HPDE6-E6E7 (cell line): Measurements from ENCODE around the gene CELF4.

Source experiments
- DNase-seq: peaks from one replicate; pipeline ENCODE4 v3.0.0; 2011; ENCODE audit warnings: missing footprints; ENCODE audit errors: extremely low spot score

The CELF4 gene

DNA sequence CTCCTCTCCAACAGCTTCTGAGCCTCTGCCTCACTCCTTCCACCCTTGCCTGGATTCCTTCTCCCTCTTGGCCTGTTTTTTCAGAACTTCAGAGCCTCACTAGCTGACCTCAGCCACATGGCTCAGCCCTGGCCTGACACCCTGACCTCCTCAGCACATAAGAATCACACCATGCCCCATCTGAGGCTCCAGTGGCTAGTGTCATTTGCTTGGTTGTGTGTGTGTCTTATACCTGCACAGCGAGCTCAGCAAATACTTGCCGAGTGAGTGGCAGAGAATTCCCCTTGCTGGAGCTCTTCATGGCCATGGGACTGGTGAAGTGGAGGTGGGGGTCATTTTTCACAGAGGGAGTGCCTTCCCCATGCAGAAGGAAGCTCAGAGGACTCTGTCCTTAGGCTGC lies 70.2 kb downstream of the CELF4 start:
- DNase-seq = no peak

DNA sequence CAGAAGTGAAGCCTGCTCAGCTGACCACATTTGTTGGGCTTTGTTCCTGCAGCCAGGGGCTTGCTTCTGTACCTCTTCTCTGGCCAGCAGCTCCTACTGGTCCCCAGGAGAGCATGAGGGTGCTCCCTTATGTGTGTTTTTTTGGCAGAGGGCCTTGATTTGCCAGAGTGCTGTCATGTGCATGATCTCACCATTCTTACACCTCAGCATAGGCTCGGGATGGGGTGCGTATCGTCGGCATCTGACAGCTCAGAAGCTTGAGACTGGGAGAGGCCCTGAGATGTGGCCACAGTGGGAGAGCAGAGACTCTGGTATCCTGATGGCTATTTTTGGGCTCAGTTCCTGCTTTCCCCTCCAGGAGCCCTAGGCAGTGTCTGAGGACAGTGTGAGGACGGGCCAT lies 71.2 kb downstream of the CELF4 start:
- DNase-seq = no peak

DNA sequence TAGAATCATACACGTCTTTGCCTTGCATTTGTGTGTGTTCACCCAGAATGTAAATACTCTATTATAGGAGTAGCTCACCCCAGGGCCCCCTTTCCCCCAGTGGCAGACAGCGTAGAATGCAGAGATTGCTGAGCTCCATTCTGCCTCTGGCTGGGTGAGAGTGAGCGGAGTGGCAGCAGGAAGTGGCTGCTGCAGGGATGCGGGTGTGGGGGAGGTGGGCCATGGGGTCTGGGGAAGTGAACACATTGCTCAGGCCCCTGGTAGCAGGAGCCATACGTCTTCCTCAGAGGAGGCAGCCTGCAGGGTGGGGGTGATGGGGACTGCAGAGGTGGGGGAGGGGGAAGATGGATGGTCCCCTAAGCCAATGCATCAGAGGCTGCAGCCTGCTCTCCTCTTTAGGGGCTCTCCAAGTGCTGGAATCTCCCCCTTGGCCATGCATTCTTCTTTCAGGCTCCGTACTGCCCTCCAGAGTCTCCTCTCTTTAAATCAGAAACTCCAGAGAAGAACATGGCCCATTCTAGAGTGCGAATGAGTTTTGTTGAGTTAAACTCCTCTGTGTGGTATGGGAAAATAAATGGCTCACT lies 72.2 kb downstream of the CELF4 start:
- DNase-seq = no peak

DNA sequence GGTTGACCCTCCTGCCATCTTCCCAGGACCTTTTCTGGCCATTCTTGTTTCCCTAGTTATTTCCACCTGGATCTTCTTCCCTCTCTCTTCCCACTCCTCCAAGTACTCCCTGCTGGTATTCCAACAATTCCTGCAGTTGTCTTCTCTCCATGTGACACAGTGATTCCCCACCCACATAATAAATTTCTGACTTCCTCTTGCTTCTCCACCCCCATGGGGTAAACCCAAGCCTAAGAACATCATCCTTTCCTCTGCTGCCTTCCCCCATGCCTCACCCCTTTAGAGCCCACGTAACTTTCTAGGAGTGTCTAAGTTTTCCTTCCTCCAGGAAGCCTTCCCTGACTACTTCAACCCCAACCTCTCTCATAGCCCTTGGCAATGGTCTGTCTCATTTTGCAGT lies 72.6 kb downstream of the CELF4 start:
- DNase-seq = no peak

DNA sequence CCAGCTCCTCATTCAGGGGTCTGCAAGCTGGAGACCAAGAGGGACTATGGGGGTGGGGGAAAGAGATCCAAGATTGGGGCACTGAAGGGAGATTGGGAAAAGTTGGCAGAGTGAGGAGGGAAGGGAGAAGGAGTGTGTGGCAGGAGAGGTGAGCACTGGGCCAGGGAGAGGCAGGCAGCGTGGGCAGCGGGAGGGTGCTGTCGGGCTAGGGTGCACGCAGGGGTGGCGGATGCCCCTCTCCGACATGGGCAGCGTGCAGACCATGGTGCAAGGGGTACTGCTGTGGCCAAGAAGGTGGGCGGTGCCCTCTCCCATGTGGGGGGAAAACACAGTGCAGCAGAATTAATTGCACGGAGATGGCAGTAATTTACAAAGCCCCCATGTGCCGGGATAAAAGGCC lies 74.1 kb downstream of the CELF4 start:
- no peak for DNase-seq

DNA sequence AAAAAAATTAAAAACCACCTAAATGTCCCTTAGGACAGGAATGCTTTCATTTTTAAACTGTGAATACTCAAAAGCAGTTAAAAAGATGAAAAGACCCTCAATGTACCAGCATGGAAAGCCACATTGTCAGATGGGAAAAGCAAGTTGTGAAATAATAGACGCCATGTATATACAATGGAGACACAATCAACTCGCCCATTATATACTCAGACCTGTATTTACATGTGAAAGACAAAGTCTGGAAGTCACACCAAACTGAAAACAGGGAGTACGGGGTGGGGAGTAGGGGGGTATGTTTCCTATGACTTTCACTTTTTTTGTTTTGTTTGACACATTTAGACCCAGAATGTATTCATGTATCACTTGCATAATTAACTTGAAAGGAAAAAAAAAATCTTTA lies 75.6 kb downstream of the CELF4 start:
- no peak for DNase-seq

DNA sequence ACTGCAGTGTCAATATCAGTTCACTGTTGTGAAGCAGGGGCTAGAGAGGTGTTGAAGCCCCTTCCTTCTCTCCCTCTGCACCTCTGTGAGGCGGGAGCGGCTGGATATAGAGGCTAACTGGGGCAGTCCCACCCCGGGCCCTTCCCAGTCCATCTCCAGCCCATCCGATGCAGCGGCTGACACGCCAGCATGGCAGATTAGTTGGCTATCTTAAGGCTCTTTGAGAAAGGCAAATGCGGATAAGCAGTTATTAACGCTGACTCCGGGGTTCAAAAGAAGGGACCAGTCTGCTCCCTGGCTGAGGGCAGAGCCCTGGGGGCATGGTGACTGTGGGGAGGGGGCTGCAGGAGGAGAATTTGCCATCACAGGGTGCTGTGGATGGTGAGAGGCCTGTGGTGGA lies 76.6 kb downstream of the CELF4 start:
- no peak for DNase-seq

DNA sequence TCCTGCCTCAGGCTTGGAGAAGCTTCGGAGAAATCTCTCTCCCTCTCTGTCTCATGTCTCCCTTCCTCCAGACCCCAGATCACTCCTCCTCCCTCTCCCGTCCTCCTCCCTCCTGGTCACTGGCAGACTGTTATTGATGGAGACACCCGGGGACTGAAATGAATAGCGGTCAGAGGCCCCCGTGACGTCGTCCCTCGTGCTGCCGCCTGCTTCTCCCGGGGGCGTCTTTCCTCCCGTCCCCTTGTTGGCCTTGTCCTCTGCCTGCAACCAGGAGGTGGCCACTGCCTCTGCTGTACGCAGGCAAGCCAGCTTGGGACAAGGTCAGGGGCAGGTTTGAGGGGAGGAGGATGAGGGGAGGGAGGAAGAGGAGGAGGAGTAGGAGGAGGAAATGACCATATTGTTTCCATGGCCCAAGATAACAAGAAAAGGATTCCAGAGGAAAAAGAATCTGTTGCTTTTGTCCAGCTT lies 78.2 kb downstream of the CELF4 start:
- no peak for DNase-seq

DNA sequence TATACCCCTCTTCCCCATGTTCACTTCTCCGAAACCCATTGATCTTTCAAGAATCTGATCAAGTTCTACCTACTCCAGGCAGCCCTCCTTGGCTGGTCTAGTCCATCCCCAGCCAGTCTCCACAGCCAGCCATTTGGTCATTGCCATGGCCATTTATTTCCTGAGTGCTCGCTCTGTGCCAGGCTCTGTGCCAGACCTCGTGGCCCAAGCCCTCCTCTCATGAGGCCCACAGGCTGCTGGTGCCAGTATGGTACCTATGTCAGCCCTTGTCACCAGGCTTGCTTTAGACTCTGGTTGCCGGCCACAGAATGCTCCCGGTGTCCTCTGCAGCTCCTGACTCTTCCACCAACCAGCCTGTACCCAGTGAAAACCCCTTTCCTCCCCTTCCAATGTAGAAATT lies 78.8 kb downstream of the CELF4 start:
- no peak for DNase-seq

DNA sequence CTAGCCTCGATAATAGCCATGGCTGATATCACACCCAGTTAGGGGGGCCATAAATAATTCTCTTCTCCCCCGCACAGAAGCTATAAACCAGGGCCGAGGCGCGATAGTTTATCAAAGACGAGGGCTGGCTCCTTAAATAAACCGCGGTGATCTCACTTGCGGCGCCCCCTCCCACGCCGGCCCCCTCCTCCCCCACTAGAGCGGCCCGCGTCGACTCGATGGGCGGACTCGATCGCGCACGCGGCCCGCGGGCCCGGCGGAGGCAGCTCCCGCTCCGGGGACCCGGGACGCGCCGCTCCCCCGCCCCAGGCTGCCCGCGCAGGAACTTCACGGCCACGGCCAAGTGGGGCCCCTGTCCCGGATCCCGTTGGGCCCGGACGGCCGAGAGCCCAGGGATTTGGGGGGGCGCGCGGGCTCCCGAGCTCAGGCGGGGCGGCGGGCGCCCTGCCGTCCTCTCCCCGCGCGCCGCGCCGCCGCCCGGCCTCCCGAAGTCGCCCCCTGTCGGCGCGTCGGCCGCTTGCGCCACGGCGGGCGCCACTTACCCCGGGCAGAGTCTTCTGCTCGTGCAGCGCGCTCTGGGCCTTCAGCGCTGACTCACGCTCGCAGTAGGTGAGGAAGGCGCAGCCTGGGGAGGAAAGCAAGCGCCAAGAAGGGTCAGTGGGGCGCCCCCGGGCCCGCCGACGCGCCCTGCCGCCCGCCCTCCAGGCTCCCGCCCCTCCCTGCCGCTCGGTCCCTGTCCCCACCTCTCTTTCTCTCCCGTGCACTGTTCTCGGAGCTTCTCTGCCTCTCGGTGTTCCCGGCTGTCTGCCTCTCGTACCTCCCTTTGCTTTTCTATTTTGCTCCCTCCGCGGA lies 80.4 kb downstream of the CELF4 start:
- peak; percentile 4 for DNase-seq

DNA sequence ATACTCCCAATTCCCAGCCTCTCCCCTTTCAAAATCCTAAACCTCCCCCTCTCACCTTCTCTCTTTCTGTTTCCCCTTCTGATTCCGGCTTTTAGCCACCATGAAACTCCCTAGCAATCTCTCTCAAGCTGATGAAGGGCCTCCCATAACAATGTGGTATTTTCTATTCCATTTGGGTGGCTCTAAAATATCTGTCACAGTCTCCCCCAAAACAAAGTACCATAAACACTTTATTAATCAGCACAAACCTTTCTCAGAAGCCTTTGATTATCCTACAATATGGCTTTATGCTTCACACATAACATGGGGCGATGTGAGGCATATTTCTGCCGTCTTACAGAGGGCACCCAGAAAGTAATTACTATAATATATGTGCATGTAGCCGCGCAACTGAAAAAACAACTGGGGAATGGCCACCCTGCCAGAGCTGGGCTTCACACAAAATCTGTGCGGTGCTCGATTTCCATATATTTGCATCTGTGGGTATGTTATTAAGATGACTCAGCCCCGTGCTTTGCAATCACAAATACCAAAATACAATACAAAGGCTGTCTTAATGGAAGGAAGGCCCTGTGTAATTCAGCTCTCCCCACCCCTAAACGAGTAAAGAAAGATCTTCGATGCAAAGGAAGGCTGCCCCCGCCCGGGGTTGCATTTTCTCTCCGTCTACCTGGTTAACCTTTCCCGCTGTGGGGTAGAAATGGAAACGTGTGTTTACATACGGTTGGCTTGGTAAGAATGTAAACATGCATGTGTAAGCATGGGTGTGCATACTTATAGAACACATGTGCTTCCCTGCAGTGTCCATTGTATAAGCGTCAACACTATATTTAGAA lies 81.4 kb downstream of the CELF4 start:
- no peak for DNase-seq

DNA sequence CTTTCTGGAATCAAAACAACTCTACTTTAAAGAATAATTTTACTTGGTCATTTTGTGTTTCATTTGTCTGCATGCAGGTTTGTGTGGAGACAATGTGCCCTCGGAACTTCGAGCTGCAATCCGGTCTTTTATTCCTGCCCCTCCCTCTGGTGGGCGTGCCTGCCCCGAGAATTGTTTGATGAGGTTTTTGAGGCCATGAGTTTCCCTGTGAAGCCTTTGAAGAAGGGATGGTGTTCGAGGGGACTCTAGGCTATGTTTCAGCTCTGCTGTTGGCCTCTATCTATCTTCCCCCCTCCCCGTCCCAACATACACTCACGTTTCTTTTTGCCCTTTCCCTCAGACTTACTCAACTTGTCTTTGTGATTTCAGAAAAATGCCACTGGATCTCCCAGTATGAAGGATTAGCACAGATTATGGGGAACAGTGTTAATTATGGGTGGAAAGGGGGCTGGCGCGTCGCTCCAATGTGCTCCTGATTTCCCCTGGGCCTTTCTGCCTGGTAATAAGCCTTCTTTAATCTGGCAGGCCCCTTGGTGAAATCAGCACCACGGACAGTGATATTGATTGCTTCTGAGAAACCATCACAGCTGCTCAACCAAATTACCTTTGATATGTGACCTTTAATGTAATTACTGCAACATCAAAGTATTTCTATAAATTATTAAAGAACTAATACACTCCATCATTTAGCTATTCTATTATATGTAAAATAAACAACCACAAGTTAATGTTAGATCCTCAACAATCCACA lies 82.2 kb downstream of the CELF4 start:
- no peak for DNase-seq

DNA sequence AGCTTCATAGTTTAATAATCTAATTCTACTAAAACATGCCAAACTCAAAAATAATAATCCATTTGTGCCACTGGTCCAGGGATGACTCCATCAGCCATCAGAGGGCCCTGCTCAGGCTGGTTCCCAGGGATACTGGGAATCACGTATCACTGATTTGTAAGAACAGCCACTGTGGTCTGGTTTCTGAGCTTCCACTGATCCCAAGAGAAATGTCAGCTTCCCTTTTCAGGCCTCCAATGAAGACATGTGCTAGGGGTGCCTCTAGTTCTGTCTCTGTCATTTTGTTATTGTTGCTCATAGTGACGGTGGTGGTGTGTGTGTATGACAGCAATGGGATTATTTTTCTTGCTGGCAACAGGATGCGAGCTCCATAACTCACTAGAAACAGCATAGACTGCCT lies 83.2 kb downstream of the CELF4 start:
- DNase-seq = no peak

DNA sequence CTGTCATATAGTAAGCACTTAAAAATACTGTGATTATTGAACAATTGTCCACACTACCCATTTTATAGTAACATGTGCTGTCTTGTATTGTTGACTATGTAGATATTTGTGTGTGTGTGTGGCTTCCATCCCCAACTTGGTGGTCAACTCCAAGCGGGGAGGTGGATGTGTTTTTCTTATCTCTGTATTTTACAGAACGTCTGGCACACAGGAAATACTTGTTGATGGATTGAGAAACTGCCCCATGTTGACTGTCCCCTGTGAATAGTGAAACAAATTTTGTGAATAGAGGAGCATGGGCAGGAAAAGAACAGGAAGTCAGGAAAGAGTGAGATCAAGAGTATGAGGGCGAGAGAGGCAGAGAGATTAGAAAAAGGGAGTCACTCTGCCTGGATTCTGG lies 83.6 kb downstream of the CELF4 start:
- DNase-seq = no peak

DNA sequence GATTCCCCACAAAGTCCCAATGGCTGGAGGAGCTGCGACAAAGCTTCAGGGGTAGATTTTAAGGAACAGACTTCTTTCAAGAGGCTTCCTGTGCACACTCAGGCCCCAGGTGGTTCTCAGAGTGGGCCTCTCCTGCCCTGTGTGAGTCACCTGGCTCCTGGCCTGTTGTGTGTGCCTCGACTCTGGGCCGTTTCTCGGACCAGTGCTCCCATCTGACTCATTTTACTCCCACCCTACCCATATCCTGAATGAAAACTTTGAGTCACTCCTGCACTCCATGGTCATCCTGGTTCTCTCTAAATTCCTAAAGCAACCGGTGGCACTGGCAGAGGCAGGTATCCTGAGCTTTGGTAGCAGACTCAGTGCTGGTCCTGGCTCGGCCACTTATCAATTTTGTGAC lies 84.1 kb downstream of the CELF4 start:
- DNase-seq = no peak

DNA sequence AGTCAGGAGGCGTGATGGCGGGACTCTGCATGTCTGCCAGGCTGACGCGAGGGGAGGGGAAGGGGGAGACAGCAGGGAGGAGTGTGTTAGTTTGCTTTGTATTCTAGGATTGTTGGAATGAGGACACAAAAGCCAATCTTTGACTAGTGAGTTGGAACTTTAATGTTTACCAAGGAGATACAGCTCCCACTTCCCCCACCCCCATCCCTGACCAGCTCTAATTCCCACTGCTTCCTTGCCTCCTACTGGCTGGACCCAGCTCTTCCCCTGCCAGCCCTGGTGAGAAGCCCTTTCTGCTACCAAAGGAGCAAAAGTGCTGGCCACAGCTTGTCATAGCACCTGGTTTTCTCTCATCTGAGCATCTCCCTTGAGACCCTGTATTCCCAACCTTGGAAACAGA lies 84.5 kb downstream of the CELF4 start:
- DNase-seq = no peak

DNA sequence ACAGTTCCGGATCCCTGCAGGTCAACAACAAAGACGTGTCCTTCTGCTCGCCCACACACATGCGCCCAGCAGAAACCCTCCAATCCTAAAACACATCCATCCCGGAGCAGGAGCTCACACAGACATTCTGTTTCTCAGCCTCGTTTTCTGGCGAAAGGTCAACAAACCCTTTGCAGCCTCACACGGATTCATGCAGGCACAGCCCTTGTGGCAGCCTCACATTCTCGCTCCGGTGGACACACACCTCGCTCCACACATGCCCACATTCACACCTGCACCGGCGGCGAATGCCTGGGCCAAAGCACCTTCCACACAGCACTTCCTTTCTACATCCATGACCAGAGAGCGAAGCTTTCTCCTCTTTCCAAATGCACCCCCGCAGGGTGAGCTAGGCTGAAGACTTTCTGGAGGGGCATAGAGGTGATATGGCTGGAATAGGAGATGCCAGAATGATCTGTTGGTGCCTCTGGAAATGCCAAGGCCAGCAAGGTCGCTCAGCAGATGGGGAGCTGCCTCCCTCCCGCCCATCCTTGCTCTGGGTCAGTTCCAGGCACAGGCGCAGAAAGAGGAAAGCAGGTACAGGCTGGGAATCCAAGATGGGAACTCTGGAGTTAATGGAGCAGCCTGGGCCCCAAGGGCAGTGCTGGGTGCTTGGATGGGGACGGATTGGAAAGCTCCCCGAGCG lies 88.8 kb downstream of the CELF4 start:
- no peak for DNase-seq

DNA sequence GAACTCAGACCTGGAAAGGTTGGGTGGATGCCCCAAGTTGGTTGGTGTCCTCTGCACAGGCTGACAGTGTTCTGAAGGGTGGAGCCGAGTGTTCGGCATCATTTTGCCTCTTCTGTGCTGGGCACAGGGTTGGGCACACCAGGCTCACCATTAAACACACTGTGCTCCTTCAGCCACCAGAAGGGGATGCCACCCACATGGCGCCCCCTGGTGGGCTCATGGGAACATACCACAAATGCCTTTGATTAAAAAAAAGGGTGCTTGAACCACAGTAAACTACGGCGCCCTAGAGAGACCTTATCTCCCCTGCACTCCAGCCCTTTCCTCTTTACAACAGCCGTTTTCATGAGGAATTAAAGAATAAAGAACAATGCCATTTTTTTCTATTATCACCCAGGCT lies 89.4 kb downstream of the CELF4 start:
- DNase-seq = peak; percentile 4

DNA sequence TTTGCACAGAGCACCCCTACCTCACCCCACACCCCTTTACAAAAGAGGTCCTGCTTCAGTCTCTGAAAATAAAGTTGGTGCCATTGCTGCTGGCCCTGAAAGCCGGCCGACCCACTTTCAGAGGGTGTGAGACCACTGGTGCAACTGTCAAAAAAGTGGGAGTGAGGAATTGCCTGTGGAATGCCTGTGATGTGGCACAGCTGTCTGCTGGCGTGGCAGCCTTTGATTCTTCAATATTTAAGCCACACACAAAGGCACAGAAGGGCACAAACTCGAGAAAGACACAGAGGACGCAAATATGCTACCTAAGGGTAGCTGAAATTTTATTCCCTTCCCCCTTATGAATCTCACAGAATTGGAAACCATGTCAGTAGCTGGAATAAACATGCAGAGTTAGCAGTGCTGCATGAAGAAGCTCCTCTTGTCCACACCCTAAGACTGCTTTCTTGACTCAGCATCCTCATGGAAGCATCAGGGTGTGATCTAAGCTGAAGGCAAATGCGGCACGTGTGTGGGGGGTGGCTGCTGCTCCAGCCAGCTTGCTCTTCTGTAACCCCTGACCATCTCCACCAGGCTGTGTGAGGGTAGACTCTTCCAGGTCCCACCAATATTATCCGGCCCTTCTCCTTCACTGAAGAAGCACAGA lies 92.3 kb downstream of the CELF4 start:
- DNase-seq = no peak

DNA sequence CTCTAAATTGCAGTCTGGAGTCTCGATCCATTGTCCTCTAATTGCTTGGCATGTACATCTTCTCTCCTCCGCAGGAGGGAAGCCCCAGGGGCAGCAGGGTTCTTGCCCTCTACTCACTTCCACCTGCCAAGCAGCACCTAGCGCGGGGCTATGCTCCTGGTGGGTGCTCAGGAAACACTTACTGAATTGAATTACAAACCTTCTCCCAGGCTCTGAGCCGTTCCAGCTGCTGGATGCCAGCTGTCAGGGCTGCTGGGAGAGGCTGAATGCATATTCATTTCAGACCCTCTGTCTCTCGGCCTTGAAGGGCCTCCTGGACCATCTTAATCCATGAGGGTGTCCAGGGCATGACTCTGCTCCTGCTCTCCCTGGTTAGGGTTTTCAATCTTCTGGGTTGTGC lies 94.0 kb downstream of the CELF4 start:
- no peak for DNase-seq

DNA sequence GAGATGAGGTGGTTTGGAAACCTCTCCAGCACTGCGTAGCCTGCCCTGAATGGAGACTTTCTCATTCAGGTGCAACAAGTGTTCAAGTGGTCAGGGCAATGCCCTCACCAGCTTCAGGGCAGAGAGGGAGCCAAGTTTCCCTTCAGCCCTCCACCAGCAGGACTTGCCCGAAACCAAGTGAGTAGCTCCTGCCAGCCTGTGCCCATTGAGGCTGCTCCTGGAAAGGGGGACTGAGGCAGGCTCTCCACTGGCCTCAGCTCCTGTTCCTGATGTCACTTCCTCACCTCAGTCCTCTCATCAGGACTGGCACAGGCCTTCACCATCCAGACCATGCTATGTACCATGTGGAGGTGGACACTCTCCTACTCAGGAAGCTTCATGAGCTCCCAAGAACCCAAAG lies 94.6 kb downstream of the CELF4 start:
- no peak for DNase-seq
